ENCODE results near the gene TAS1R3.

The TAS1R3 gene

DNA sequence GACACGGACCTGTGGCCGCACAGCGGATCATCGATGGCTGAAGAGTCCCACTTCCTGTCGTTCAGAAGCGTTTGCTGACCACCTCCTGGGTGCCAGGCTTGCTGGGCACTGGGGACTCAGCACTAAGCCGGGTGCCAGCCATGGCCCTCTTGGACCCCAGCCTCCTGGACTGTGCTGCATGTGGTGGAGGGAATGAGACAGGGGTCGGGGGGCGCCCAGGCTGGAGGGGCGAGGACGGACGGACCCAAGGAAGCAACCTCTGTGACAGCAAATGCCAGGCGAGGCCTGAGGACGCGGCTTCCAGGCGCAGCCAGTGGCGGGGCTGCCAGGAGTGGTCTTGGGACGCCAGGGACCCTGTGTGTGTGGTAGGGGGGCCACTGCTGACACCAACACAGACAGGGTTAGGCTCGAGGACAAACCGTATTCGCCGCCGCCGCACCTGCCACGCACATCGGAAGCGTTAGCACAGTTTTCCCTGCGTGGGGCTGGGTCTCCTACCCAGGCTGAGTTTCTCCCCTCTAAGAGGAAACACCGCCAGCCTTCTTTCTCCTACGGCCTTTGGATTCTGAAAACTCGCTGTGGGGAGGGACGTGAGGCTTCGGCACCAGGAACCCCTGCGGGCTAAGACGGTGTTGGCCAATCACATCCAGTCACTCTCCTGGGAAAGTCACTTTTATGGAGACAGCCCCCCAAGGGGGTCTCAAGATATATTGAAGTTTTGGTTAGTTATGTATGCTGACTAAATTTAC is 30.3 kb downstream of the TAS1R3 start:
- Histone ChIP-seq H3K4me1 (ENCODE audit: control insufficient read depth, insufficient read depth, low read depth, low read length) (peaks cover 43% of the 10 kb centered on the region), H2BK5ac (ENCODE audit: low read depth, low read length, poor library complexity, severe bottlenecking) (peak overlapping the region; percentile 8), H2AFZ (ENCODE audit: low read depth, low read length) (no peak overlapping the region), H2BK120ac (ENCODE audit: low read depth, low read length) (peak overlapping the region; percentile 83), H3K18ac (ENCODE audit: low read depth in 1 of 2, low read length in 2 of 2) (peak overlapping the region; percentile 63 to 74), H3K23ac (ENCODE audit: low read length in 2 of 2) (no peak overlapping the region), H3K9me3 (ENCODE audit: control insufficient read depth, low read length) (no peaks in the 10 kb centered on the region), H4K8ac (ENCODE audit: low read length) (peak overlapping the region; percentile 69), H3K4ac (ENCODE audit: low read depth in 1 of 2, low read length in 2 of 2) (peak overlapping the region; percentile 5 to 61), H3K27me3 (ENCODE audit: control insufficient read depth in 1 of 2, insufficient read depth in 1 of 2, low read length in 2 of 2) (no peaks in the 10 kb centered on the region), H3K27ac (ENCODE audit: low read length, poor library complexity, severe bottlenecking) (peak overlapping the region; percentile 64), H3K36me3 (ENCODE audit: control insufficient read depth in 1 of 2, insufficient read depth in 2 of 2, low read depth in 1 of 2, low read length in 2 of 2) (peaks cover 0 to 3% of the 10 kb centered on the region in 2 experiments), H4K91ac (ENCODE audit: low read length) (peak overlapping the region; percentile 99), H3K14ac (ENCODE audit: low read length in 2 of 2) (peak overlapping the region in 1 of 2 experiments; percentile 64), H3K79me1 (replicated peaks; ENCODE audit: low read length, poor library complexity, severe bottlenecking) (no peaks in the 10 kb centered on the region), H2AK5ac (ENCODE audit: low read length, severe bottlenecking) (peak overlapping the region; percentile 89), H2BK15ac (ENCODE audit: low read depth, poor library complexity, severe bottlenecking) (peak overlapping the region; percentile 93), H3K9ac (ENCODE audit: low read length) (peak overlapping the region; percentile 91), H3K4me2 (ENCODE audit: low read length, poor library complexity, severe bottlenecking) (no peak overlapping the region), H3K4me3 (ENCODE audit: insufficient read depth in 1 of 2, low read depth in 1 of 2, low read length in 2 of 2) (peak overlapping the region in 1 of 2 experiments; percentile 62), H2BK12ac (ENCODE audit: low read length in 2 of 2) (peak overlapping the region; percentile 68 to 93)
- DNase-seq, result no peak
- WGBS, result 84% methylated on average over 34 of the region's 35 CpGs

- Histone ChIP-seq H3K27ac (ENCODE audit: low read length, poor library complexity, severe bottlenecking) (peak overlapping the region; percentile 64), H3K4ac (ENCODE audit: low read depth in 1 of 2, low read length in 2 of 2) (peak overlapping the region in 1 of 2 experiments; percentile 54), H3K79me1 (replicated peaks; ENCODE audit: low read length, poor library complexity, severe bottlenecking) (no peaks in the 10 kb centered on the region), H2BK120ac (ENCODE audit: low read depth, low read length) (peak overlapping the region; percentile 83), H3K23ac (ENCODE audit: low read length in 2 of 2) (no peak overlapping the region), H3K4me2 (ENCODE audit: low read length, poor library complexity, severe bottlenecking) (no peak overlapping the region), H2BK15ac (ENCODE audit: low read depth, poor library complexity, severe bottlenecking) (peak overlapping the region; percentile 71), H4K8ac (ENCODE audit: low read length) (peak overlapping the region; percentile 79), H3K4me1 (ENCODE audit: control insufficient read depth, insufficient read depth, low read depth, low read length) (peaks cover 37% of the 10 kb centered on the region), H3K27me3 (ENCODE audit: control insufficient read depth in 1 of 2, insufficient read depth in 1 of 2, low read length in 2 of 2) (no peaks in the 10 kb centered on the region), H3K4me3 (ENCODE audit: insufficient read depth in 1 of 2, low read depth in 1 of 2, low read length in 2 of 2) (peak overlapping the region in 1 of 2 experiments; percentile 62), H3K9me3 (ENCODE audit: control insufficient read depth, low read length) (no peaks in the 10 kb centered on the region), H4K91ac (ENCODE audit: low read length) (no peak overlapping the region), H2AK5ac (ENCODE audit: low read length, severe bottlenecking) (no peak overlapping the region), H2AFZ (ENCODE audit: low read depth, low read length) (no peak overlapping the region), H3K14ac (ENCODE audit: low read length in 2 of 2) (no peak overlapping the region), H3K18ac (ENCODE audit: low read depth in 1 of 2, low read length in 2 of 2) (peak overlapping the region in 1 of 2 experiments; percentile 74), H3K36me3 (ENCODE audit: control insufficient read depth in 1 of 2, insufficient read depth in 2 of 2, low read depth in 1 of 2, low read length in 2 of 2) (no peaks in the 10 kb centered on the region), H2BK12ac (ENCODE audit: low read length in 2 of 2) (no peak overlapping the region), H3K9ac (ENCODE audit: low read length) (peak overlapping the region; percentile 91), H2BK5ac (ENCODE audit: low read depth, low read length, poor library complexity, severe bottlenecking) (no peak overlapping the region)
- WGBS, result 21% methylated on average over 11 of the region's 13 CpGs
- DNase-seq, result peak; percentile 93
Observed at GRCh38 chr1:1361982-1362423, 30.9 kb downstream of the TAS1R3 start.

GRCh38 chr1:1364266-1364665 is 33.2 kb downstream of the TAS1R3 start:
- Histone ChIP-seq H3K4ac (ENCODE audit: low read depth in 1 of 2, low read length in 2 of 2) (no peak overlapping the region), H3K9me3 (ENCODE audit: control insufficient read depth, low read length) (no peaks in the 10 kb centered on the region), H2AFZ (ENCODE audit: low read depth, low read length) (no peak overlapping the region), H3K23ac (ENCODE audit: low read length in 2 of 2) (no peak overlapping the region), H3K36me3 (ENCODE audit: control insufficient read depth in 1 of 2, insufficient read depth in 2 of 2, low read depth in 1 of 2, low read length in 2 of 2) (no peaks in the 10 kb centered on the region), H3K4me1 (ENCODE audit: control insufficient read depth, insufficient read depth, low read depth, low read length) (peaks cover 26% of the 10 kb centered on the region), H3K27me3 (ENCODE audit: control insufficient read depth in 1 of 2, insufficient read depth in 1 of 2, low read length in 2 of 2) (no peaks in the 10 kb centered on the region), H2BK120ac (ENCODE audit: low read depth, low read length) (no peak overlapping the region), H2BK12ac (ENCODE audit: low read length in 2 of 2) (no peak overlapping the region), H2BK15ac (ENCODE audit: low read depth, poor library complexity, severe bottlenecking) (peak overlapping the region; percentile 73), H3K9ac (ENCODE audit: low read length) (no peak overlapping the region), H3K14ac (ENCODE audit: low read length in 2 of 2) (no peak overlapping the region), H3K4me3 (ENCODE audit: insufficient read depth in 1 of 2, low read depth in 1 of 2, low read length in 2 of 2) (no peak overlapping the region), H2BK5ac (ENCODE audit: low read depth, low read length, poor library complexity, severe bottlenecking) (no peak overlapping the region), H3K18ac (ENCODE audit: low read depth in 1 of 2, low read length in 2 of 2) (no peak overlapping the region), H3K79me1 (replicated peaks; ENCODE audit: low read length, poor library complexity, severe bottlenecking) (no peaks in the 10 kb centered on the region), H4K91ac (ENCODE audit: low read length) (no peak overlapping the region), H3K4me2 (ENCODE audit: low read length, poor library complexity, severe bottlenecking) (no peak overlapping the region), H4K8ac (ENCODE audit: low read length) (no peak overlapping the region), H2AK5ac (ENCODE audit: low read length, severe bottlenecking) (no peak overlapping the region), H3K27ac (ENCODE audit: low read length, poor library complexity, severe bottlenecking) (no peak overlapping the region)
- WGBS, result 87% methylated on average over 12 of the region's 14 CpGs
- DNase-seq, result no peak

GRCh38 chr1:1365875-1366698 is 35.0 kb downstream of the TAS1R3 start:
- no peak overlapping the region for H2AFZ ChIP-seq (ENCODE audit: low read depth, low read length)
- H3K18ac ChIP-seq (ENCODE audit: low read depth in 1 of 2, low read length in 2 of 2), result no peak overlapping the region
- WGBS, result 84% methylated on average over 10 of the region's 10 CpGs
- H2BK120ac ChIP-seq (ENCODE audit: low read depth, low read length), result no peak overlapping the region
- peaks cover 13% of the 10 kb centered on the region for H3K4me1 ChIP-seq (ENCODE audit: control insufficient read depth, insufficient read depth, low read depth, low read length)
- no peak overlapping the region for H3K4me2 ChIP-seq (ENCODE audit: low read length, poor library complexity, severe bottlenecking)
- no peaks in the 10 kb centered on the region for H3K27me3 ChIP-seq (ENCODE audit: control insufficient read depth in 1 of 2, insufficient read depth in 1 of 2, low read length in 2 of 2)
- H2BK12ac ChIP-seq (ENCODE audit: low read length in 2 of 2), result peak overlapping the region in 1 of 2 experiments; percentile 93
- H2BK15ac ChIP-seq (ENCODE audit: low read depth, poor library complexity, severe bottlenecking), result no peak overlapping the region
- no peak overlapping the region for H4K8ac ChIP-seq (ENCODE audit: low read length)
- no peak overlapping the region for H3K9ac ChIP-seq (ENCODE audit: low read length)
- H3K79me1 ChIP-seq (replicated peaks; ENCODE audit: low read length, poor library complexity, severe bottlenecking), result peaks cover 1% of the 10 kb centered on the region
- DNase-seq, result no peak
- peaks cover 0 to 6% of the 10 kb centered on the region in 2 experiments for H3K36me3 ChIP-seq (ENCODE audit: control insufficient read depth in 1 of 2, insufficient read depth in 2 of 2, low read depth in 1 of 2, low read length in 2 of 2)
- H2AK5ac ChIP-seq (ENCODE audit: low read length, severe bottlenecking), result no peak overlapping the region
- no peak overlapping the region for H2BK5ac ChIP-seq (ENCODE audit: low read depth, low read length, poor library complexity, severe bottlenecking)
- H3K27ac ChIP-seq (ENCODE audit: low read length, poor library complexity, severe bottlenecking), result no peak overlapping the region
- peak overlapping the region; percentile 66 for H4K91ac ChIP-seq (ENCODE audit: low read length)
- H3K14ac ChIP-seq (ENCODE audit: low read length in 2 of 2), result no peak overlapping the region
- no peaks in the 10 kb centered on the region for H3K9me3 ChIP-seq (ENCODE audit: control insufficient read depth, low read length)
- H3K4me3 ChIP-seq (ENCODE audit: insufficient read depth in 1 of 2, low read depth in 1 of 2, low read length in 2 of 2), result no peak overlapping the region
- H3K23ac ChIP-seq (ENCODE audit: low read length in 2 of 2), result no peak overlapping the region
- no peak overlapping the region for H3K4ac ChIP-seq (ENCODE audit: low read depth in 1 of 2, low read length in 2 of 2)

Measured in mesenchymal stem cell (in vitro differentiated cells and primary cell).